GM18909 (cell line): ENCODE results near the gene JAKMIP2.
"Not testable (repeated sequence)": the region's sequence is repeated elsewhere in the genome, so short reads cannot be mapped to it uniquely, and the experiment has no call there.

ENCODE experiments used
- ATAC-seq: cut with Tn5 transposase; IDR thresholded peaks from one replicate; pipeline ENCODE4 v1.9.1; 2021; ENCODE audit warnings: mild to moderate bottlenecking; ENCODE audit not compliant: unreplicated experiment, poor library complexity

The JAKMIP2 gene

DNA sequence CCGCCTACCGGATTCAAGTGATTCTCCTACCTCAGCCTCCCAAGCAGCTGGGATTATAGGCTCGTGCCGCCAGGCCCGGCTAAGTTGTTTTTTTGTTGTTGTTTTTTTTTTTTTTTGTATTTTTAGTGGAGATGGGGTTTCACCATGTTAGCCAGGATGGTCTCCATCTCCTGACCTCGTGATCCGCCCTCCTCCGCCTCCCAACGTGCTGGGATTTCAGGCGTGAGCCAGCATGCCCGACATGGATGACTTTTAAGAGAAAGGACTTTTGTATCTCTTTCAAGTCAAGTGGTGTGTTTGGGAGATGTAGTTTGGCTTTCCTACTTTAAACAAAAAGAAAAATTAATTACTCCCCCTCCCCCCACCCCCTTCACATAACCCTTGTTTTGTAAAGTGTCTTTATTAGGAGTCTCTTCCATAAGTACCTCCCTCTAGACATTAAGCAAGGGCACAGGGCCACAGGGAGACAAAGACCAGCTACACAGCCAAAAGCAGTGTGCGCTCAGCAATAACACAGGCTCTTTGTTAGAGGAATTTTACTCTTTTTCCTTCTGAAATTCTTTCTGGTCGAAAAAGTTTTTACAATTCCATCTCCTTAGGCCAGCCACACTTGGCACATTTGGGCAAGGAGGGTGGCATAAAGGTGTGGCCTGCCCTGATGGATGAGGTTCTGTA, 31.2 kb downstream of the JAKMIP2 start:
- ATAC-seq, result no peak

- no peak for ATAC-seq
Measured at GRCh38 chr5:147750065-147750464, 32.5 kb downstream of the JAKMIP2 start.

- no peak for ATAC-seq
Measured at GRCh38 chr5:147748590-147748989, 33.9 kb downstream of the JAKMIP2 start.

DNA sequence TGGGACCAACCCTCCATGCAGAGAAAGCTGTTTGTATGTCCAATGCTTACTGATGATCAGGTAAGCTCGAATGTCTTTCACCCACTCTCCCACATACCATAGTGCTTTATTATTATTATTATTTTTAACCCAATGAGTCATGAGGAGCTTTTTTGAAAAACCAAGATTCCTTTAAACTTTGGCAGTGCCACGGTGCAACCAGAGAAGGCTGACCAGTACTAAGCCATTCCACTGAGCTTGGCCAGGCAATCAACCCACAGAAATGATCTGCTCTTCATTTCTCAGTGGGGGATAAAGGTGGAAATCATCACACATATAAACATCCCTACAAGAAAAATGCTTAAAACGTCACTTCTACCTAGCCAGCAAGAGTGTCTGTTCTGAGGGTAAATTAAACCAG, 35.5 kb downstream of the JAKMIP2 start:
- no peak for ATAC-seq

- ATAC-seq, result no peak
Measured at GRCh38 chr5:147743678-147744374, 38.7 kb downstream of the JAKMIP2 start.

DNA sequence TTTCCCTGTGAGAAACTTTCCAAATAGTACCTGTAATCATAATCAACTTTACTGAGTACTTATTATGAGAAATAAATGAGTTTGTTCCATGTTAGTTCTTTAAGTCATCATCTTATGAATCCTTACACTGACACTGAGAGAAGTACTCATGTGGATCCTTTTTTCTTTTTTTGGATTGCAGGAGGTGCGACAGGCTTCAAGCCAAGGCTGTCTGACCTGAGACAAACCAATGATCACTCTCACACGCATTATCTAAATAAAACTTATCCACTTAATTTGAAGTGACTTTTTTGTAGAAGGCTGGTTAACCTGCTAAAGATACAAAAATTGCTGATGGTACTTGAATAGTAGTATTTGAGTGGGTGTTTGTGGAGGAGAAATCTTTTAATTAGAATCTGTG, 39.5 kb downstream of the JAKMIP2 start:
- ATAC-seq, result no peak

GRCh38 chr5:147742151-147742550, 40.4 kb downstream of the JAKMIP2 start:
- no peak for ATAC-seq

GRCh38 chr5:147740864-147741263, 41.7 kb downstream of the JAKMIP2 start:
- no peak for ATAC-seq

GRCh38 chr5:147737921-147738320, 44.6 kb downstream of the JAKMIP2 start:
- no peak for ATAC-seq

DNA sequence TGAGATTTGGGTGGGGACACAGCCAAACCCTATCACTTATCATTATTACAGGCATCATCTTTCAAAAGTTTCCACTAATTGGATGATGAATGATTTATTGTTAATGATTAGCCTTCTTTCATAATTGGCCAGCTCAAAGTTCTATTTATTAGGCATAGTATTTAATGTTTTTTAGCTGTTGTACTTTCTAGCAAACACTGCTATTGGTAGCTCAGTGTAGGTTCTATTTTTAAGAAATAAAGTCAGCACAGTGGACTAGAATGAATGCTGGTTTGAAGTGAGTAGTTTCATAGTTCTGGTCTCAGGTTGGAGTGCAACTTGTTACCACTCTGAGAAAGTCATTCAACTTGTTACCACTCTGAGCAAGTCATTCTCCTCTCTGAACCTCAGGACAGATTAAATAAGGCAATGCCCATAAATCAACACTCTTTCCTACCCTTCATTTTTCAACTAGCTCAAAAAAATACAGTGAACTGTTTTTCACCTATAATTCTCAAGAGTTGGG, 46.9 kb downstream of the JAKMIP2 start:
- ATAC-seq, result no peak

DNA sequence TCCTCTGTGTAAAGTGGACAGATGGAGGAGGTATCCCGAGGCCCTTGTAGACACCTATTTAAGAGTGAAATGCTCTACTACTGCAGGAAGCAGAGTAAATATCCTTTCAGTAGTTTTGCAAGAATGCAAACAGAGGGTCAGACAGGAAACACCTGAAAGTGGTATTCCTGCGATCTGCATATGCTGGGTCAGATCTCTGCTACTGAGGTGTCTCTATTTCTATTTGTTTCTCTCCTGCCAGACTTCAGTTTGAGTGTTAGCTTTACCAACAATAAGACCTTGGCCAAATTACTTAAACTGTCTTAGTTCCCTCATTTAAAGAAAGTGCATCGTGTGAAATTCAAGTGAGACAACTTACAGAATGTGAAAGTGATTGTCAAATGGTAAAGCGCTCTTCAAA, 47.6 kb downstream of the JAKMIP2 start:
- no peak for ATAC-seq

DNA sequence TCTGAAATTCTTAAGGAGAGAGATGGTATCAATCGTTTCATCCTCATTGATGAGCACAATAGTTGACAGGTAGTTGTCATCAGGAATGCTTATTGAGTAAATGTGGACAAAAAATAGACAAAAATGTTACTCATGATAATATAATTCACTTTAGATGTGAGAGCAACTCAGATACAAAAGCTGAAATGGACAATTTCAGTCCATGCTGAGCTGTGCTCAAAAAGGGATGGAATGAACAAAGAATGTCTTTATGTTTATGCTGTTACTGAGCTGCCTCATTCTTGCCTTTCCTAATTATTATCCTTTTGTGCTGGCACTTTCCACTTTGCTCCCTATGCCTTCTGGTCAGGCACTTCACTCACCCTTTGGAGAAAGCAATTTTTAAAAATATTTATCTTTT, 49.5 kb downstream of the JAKMIP2 start:
- ATAC-seq, result no peak

DNA sequence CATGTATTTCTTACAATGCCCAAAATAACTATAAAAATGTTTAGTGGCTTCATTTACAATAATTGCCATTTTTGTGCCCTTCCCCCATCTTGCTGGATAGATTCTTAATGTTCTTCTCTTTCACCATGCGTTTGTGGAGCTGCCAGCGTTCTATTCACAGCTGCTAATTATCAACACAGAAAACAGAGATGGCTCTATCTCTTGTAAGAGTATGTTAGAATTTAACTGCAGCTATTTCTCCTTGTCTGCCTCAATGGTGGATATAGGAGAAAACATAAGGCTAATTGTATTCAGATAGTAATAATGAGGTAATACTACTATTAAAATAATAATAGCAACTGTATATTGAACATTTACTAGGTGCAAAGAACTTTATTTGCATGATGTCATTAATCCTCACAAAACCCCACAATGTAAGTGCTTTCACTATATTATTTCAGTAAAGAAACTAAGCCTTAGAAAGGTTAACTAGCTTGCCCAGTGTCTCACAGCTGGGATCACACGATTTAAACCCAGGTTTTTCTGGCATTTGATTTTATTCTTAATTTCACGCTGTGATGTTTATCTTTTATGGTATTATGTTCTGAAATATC, 50.1 kb downstream of the JAKMIP2 start:
- no peak for ATAC-seq

GRCh38 chr5:147731431-147732290, 50.9 kb downstream of the JAKMIP2 start:
- ATAC-seq, result no peak

DNA sequence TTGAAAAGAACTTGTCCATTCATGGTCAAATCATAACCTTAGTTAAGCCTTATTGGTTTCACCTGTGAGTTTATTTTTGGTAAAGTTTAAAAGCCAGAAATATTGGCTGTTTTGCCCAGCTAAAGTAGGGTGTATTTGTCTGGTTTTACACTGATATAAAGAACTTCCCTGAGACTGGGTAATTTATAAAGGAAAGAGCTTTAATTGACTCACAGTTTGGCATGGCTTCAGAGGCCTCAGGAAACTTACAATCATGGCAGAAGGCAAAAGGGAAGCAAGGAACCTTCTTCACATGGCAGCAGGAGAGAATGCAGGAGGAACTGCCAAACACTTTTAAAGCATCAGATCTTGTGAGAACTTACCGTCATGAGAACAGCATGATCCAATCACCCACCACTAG, 55.3 kb downstream of the JAKMIP2 start:
- no peak for ATAC-seq

DNA sequence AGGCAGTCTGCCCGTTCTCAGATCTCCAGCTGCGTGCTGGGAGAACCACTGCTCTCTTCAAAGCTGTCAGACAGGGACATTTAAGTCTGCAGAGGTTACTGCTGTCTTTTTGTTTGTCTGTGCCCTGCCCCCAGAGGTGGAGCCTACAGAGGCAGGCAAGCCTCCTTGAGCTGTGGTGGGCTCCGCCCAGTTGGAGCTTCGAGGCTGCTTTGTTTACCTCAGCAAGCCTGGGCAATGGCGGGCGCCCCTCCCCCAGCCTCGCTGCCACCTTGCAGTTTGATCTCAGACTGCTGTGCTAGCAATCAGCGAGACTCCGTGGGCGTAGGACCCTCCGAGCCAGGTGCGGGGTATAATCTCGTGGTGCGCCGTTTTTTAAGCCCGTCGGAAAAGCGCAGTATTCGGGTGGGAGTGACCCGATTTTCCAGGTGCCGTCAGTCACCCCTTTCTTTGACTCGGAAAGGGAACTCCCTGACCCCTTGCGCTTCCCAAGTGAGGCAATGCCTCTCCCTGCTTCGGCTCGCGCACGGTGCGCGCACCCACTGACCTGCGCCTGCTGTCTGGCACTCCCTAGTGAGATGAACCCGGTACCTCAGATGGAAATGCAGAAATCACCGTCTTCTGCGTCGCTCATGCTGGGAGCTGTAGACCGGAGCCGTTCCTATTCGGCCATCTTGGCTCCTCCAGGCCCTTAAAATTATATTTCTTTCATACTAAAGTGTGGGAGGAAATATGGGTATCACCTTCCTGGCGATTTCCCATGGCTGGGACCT, 61.2 kb downstream of the JAKMIP2 start:
- not testable (repeated sequence) for ATAC-seq

DNA sequence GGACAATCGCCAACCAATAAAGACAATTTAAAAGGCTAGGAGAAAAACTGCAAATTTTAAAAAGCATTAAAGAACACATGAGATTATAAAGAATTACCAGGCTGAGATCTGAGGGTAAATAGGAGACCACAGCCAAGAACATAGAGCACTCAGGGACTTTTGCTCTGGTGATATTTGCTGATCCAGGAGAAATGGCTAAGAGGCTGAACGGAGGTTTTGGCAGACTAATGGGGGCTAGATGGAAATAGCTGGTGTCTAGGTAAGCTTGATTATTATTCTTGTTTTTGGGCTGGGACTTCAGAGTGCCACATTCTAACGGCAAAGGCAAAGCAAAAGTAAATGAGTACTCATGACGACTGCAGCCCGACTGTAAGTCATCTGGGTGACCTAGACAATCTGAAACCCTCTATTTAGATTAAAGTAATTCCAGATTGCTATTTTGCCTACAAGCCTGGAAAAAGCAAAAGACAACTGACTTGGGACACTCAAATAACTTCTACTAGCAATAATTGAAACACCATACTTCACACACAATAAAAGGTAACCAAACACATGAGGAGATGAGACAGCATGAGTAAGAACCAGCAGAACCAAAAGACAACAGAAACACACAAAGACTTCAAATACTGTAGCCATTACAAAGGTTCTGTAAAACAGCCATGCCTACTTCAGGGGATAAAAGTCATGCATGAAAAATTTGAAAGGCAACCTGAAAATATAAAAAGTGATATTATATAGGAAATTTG, 68.8 kb downstream of the JAKMIP2 start:
- no peak for ATAC-seq

GRCh38 chr5:147712598-147712997, 69.9 kb downstream of the JAKMIP2 start:
- ATAC-seq, result no peak

GRCh38 chr5:147712019-147712418, 70.5 kb downstream of the JAKMIP2 start:
- ATAC-seq, result no peak
